ENCODE results near the gene TSPAN32. TPM values are rescaled to one million over a fixed set of nuclear protein-coding genes. Genes with fewer than 3 reads are reported as not detected.

The TSPAN32 gene
- total RNA-seq, 1 donor from 2014 or later, result 4.5 TPM

GRCh38 chr11:2316169-2316962 is 14.6 kb downstream of the TSPAN32 start:
- peaks cover 3% of the 10 kb centered on the region for H3K9me3 Mint-ChIP-seq (ENCODE audit: low read depth)
- no peak overlapping the region for H3K4me3 Mint-ChIP-seq (ENCODE audit: low read depth)
- H3K4me1 Mint-ChIP-seq (ENCODE audit: low read depth), result no peaks in the 10 kb centered on the region
- no peak for TF ChIP-seq CTCF (IDR thresholded peaks at IDR 0.05; ENCODE audit: unreplicated experiment)
- H3K27me3 Mint-ChIP-seq, result peaks cover 20% of the 10 kb centered on the region
- H3K27ac Mint-ChIP-seq, result no peak overlapping the region
- no peaks in the 10 kb centered on the region for H3K36me3 Mint-ChIP-seq (ENCODE audit: insufficient read depth)
- no peak for DNase-seq (ENCODE audit: low spot score, unreplicated experiment)

GRCh38 chr11:2316963-2317244 is 15.1 kb downstream of the TSPAN32 start:
- Mint-ChIP-seq H3K27ac (no peak overlapping the region), H3K9me3 (ENCODE audit: low read depth) (peaks cover 6% of the 10 kb centered on the region), H3K4me3 (ENCODE audit: low read depth) (no peak overlapping the region), H3K27me3 (peaks cover 23% of the 10 kb centered on the region), H3K36me3 (ENCODE audit: insufficient read depth) (no peaks in the 10 kb centered on the region), H3K4me1 (ENCODE audit: low read depth) (no peaks in the 10 kb centered on the region)
- TF ChIP-seq CTCF (IDR thresholded peaks at IDR 0.05; ENCODE audit: unreplicated experiment), result no peak
- DNase-seq (ENCODE audit: low spot score, unreplicated experiment), result no peak

- no peak for TF ChIP-seq CTCF (IDR thresholded peaks at IDR 0.05; ENCODE audit: unreplicated experiment)
- DNase-seq (ENCODE audit: low spot score, unreplicated experiment), result no peak
- no peaks in the 10 kb centered on the region for H3K4me1 Mint-ChIP-seq (ENCODE audit: low read depth)
- no peak overlapping the region for H3K4me3 Mint-ChIP-seq (ENCODE audit: low read depth)
- H3K9me3 Mint-ChIP-seq (ENCODE audit: low read depth), result peaks cover 11% of the 10 kb centered on the region
- no peaks in the 10 kb centered on the region for H3K36me3 Mint-ChIP-seq (ENCODE audit: insufficient read depth)
- H3K27me3 Mint-ChIP-seq, result peaks cover 26% of the 10 kb centered on the region
- H3K27ac Mint-ChIP-seq, result no peak overlapping the region
Measured at GRCh38 chr11:2317354-2318050, 15.7 kb downstream of the TSPAN32 start.

GRCh38 chr11:2318123-2318522 is 16.3 kb downstream of the TSPAN32 start:
- no peak for TF ChIP-seq CTCF (IDR thresholded peaks at IDR 0.05; ENCODE audit: unreplicated experiment)
- DNase-seq (ENCODE audit: low spot score, unreplicated experiment), result no peak
- peaks cover 14% of the 10 kb centered on the region for H3K9me3 Mint-ChIP-seq (ENCODE audit: low read depth)
- H3K36me3 Mint-ChIP-seq (ENCODE audit: insufficient read depth), result no peaks in the 10 kb centered on the region
- H3K27me3 Mint-ChIP-seq, result peaks cover 30% of the 10 kb centered on the region
- H3K4me3 Mint-ChIP-seq (ENCODE audit: low read depth), result no peak overlapping the region
- H3K27ac Mint-ChIP-seq, result no peak overlapping the region
- H3K4me1 Mint-ChIP-seq (ENCODE audit: low read depth), result no peaks in the 10 kb centered on the region

GRCh38 chr11:2318707-2319106 is 16.9 kb downstream of the TSPAN32 start:
- DNase-seq (ENCODE audit: low spot score, unreplicated experiment), result no peak
- Mint-ChIP-seq H3K27me3 (peaks cover 34% of the 10 kb centered on the region), H3K4me1 (ENCODE audit: low read depth) (no peaks in the 10 kb centered on the region), H3K4me3 (ENCODE audit: low read depth) (no peak overlapping the region), H3K36me3 (ENCODE audit: insufficient read depth) (no peaks in the 10 kb centered on the region), H3K27ac (no peak overlapping the region), H3K9me3 (ENCODE audit: low read depth) (peaks cover 14% of the 10 kb centered on the region)
- no peak for TF ChIP-seq CTCF (IDR thresholded peaks at IDR 0.05; ENCODE audit: unreplicated experiment)

Measured in progenitor cell of endocrine pancreas (in vitro differentiated cells).